GM12872 (cell line): ENCODE measurements around the gene TMEM121.

ENCODE experiments used
- CTCF ChIP-seq: IDR thresholded peaks from 3 replicates; pipeline ENCODE4 v1.5.1; 2011; ENCODE audit warnings: low read depth, mild to moderate bottlenecking, low read length, moderate library complexity; ENCODE audit not compliant: insufficient read depth

Gene TMEM121

GRCh38 chr14:105493921-105494605, 32.3 kb upstream of the TMEM121 start:
- no peak for TF ChIP-seq CTCF

- TF ChIP-seq CTCF: no peak
Measured at GRCh38 chr14:105494606-105494929, 31.8 kb upstream of the TMEM121 start.

GRCh38 chr14:105495101-105495989, 31.0 kb upstream of the TMEM121 start:
- no peak for TF ChIP-seq CTCF

- TF ChIP-seq CTCF: no peak
Measured at GRCh38 chr14:105495990-105496830, 30.2 kb upstream of the TMEM121 start.

GRCh38 chr14:105496831-105497591, 29.4 kb upstream of the TMEM121 start:
- no peak for TF ChIP-seq CTCF

- TF ChIP-seq CTCF: no peak
Measured at GRCh38 chr14:105497671-105498429, 28.5 kb upstream of the TMEM121 start.
